GM18951 (cell line): ENCODE data around the gene VDAC2.

Experiments
- POLR2A ChIP-seq: IDR thresholded peaks from 4 replicates; pipeline ENCODE4 v1.6.1; 2011; ENCODE audit warnings: mild to moderate bottlenecking; ENCODE audit not compliant: insufficient read length, insufficient read depth; ENCODE audit errors: extremely low read depth
- in situ Hi-C: fragments of 300-500 bp; cut with MboI; formaldehyde crosslinking; loops from one replicate; pipeline ENCODE4 v1.12.0; 2022; ENCODE audit warnings: low sequenced_read_pairs, mixed read lengths, inconsistent platforms; ENCODE audit not compliant: unreplicated experiment

VDAC2 gene

GRCh38 chr10:75230600-75231038 lies 20.0 kb downstream of the VDAC2 start:
- no peak for TF ChIP-seq POLR2A
- in situ Hi-C loops = loop anchor here (25.0 kb wide), 1 partner anchor 968 kb away; no protein-coding TSS in a partner anchor

- TF ChIP-seq POLR2A = no peak
- in situ Hi-C loops = loop anchor here (25.0 kb wide), 1 partner anchor 970 kb away; no protein-coding TSS in a partner anchor
Measured at GRCh38 chr10:75231672-75232581, 21.3 kb downstream of the VDAC2 start.

- in situ Hi-C loops = loop anchor here (25.0 kb wide), 1 partner anchor 971 kb away; no protein-coding TSS in a partner anchor
Measured at GRCh38 chr10:75233444-75234016, 22.9 kb downstream of the VDAC2 start.

GRCh38 chr10:75234017-75234682 lies 23.6 kb downstream of the VDAC2 start:
- TF ChIP-seq POLR2A = peak; percentile 43
- in situ Hi-C loops = loop anchor here (25.0 kb wide), 1 partner anchor 972 kb away; no protein-coding TSS in a partner anchor

More at GRCh38 chr10:75233444-75234016, 22.9 kb downstream of the VDAC2 start:
- TF ChIP-seq POLR2A = peak; percentile 16

GRCh38 chr10:75234683-75235374 lies 24.2 kb downstream of the VDAC2 start:
- in situ Hi-C loops = loop anchor here (25.0 kb wide), 1 partner anchor 973 kb away; no protein-coding TSS in a partner anchor
- TF ChIP-seq POLR2A = no peak

- peak; percentile 49 for TF ChIP-seq POLR2A
- in situ Hi-C loops = loop anchor here (25.0 kb wide), 1 partner anchor 973 kb away; no protein-coding TSS in a partner anchor
Measured at GRCh38 chr10:75235375-75236177, 25.0 kb downstream of the VDAC2 start, which contains the start of gene COMTD1. TSS of gene COMTD1 (minus strand) at chr10:75235957. CDS start at chr10:75235928, 29 bp downstream.

GRCh38 chr10:75236178-75236825 lies 25.7 kb downstream of the VDAC2 start:
- no peak for TF ChIP-seq POLR2A

GRCh38 chr10:75238182-75239095 lies 27.8 kb downstream of the VDAC2 start:
- in situ Hi-C loops = loop anchor here (25.0 kb wide), 1 partner anchor 976 kb away; no protein-coding TSS in a partner anchor
- TF ChIP-seq POLR2A = no peak

More at GRCh38 chr10:75236178-75236825, 25.7 kb downstream of the VDAC2 start:
- in situ Hi-C loops = loop anchor here (25.0 kb wide), 1 partner anchor 974 kb away; no protein-coding TSS in a partner anchor

- TF ChIP-seq POLR2A = no peak
- in situ Hi-C loops = loop anchor here (25.0 kb wide), 1 partner anchor 977 kb away; no protein-coding TSS in a partner anchor
Measured at GRCh38 chr10:75239096-75239790, 28.6 kb downstream of the VDAC2 start.
